Inflammatory macrophage treated with lipopolysaccharide for 4 hours (primary cell): Measurements from ENCODE around the gene TUT7.

Source experiments
- DNase-seq: peaks from one replicate; pipeline ENCODE4 v3.0.0-alpha.2; 2020

The TUT7 gene

DNA sequence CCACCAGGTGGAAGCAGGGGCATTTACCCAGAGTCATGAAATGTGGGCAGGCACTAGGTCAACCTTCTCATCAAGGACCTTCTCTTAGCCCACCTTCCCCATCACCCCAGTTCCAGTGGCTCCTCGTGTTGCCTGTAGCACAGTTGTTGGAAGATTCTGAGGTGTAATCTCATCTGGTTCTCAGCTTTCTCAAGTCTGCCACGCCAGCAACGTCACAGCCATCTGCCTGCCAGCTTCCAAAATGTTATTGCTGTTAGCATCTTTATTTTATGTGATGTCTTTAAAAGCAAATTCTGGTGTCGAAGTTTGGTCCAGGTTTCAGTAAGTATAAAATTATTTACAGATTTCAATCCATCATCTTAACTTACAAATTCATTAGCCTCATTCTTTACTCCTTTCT, 105.5 kb downstream of the TUT7 start:
- DNase-seq: no peak

DNA sequence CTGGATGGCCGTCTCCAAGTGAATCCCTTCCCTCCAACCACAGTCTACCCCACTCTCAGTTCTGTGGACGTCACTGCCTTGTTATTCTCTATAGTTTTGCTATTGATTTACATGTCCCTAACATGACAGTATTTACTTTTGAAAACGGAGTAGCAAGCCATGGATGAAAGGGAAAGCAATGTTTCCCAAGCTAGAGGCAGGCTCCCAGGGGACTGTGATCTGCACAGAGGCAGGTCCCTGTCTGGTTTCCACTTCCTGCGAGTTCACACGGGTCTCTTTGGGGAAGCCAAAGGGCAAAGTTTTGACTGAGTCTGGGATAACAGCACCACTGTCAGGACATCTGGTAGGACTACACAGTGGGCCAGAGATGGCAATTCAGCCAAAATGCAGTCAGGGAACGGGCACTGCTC, 107.5 kb downstream of the TUT7 start:
- no peak for DNase-seq

DNA sequence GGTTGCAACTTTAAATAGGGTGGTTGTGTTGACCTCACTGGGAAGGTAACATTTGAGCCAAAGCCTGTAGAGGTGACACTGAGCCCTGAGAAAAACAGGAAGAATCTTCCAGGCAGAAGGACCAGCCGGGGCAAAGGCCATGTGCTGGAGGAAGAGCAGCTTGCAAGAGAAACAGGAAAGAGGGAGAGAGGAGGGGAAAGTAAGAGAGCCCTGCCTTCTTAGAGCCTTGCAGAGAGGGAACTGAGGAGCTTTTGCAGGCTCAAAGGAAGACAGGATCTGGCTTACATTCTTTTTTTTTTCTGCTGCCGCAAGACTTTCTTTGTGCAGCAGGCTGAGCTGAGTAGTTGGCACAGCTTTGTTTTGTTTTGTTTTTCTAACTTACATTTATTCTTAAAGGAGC, 112.1 kb downstream of the TUT7 start:
- DNase-seq: no peak

DNA sequence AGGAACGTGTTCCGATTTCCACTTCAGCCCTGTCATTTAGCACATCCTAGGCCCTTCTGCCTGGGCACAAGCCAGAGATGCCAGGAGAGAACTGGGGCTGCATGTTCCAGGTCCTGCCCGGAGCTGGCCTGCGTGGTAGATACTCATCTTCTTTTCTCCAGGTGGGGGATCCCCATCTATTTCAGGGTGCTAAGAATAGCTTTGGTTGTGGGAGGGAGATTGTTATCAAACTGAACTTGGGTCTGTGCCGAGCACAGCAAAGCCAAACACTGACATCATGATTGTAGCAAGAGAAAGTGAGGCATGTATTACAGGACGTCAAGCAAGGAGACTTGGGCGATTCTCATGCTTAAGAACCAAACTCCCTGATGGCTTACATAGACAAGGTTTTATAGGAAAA, 113.0 kb downstream of the TUT7 start:
- no peak for DNase-seq

DNA sequence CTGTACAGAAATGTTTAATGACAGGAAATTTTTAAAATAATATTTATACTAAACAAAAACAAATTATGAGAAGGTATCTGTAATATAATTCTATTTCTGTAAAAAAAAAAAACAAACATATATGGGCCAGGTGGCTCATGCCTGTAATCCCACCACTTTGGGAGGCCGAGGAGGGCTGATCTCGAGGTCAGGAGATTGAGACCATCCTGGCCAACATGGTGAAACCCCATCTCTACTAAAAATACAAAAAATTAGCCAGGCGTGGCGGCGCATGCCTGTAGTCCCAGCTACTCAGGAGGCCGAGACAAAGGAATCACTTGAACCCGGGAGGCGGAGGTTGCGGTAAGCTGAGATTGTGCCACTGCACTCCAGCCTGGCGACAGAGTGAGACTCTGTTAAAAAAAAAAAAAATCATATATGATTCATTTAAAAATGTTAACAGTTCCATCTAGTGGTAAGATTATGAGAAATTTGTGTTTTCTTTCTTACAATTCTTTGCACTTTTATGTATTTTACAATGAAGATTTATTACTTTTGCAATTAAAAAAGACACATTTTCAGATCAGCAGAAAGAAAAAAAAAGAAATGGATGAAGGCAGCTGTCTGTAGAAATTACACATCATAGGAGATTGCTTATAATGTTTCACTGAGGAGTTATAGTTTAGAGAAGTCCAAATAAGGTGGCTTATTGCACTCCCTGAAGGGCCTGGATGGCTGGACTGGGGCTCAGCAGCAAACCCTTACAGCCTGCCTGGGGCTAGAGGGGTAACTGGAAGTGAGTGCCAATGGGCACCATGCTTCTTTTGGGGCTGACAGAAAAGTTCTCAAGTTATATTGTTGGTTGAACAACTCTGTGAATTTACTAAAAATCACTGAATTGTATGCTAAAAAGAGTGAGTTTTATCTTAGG, 115.1 kb downstream of the TUT7 start:
- DNase-seq: no peak
